Measurements from ENCODE around the gene SYNE2. TPM values are rescaled to one million over a fixed set of nuclear protein-coding genes. Genes with fewer than 3 reads are reported as not detected.

Gene SYNE2
- total RNA-seq, 1 experiment from 2014 or later = 48.5 TPM

DNA sequence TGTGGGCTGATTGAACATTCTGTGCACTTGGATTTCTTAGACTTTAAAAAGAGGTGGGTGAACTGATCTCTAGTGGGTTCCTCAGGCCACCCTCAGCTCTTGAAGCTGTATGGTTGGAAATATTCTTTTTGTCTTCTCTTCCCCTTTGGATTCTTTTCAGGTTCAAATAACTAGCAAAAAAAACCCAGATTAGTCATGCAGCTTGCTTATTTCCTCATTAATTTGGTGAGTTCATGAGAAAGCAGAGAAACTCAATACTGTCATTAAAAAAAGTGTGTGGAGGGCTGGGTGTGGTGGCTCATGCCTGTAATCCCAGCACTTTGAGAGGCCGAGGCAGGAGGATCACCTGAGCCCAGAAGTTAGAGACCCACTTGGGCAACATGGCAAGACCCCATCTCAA, 258.0 kb downstream of the SYNE2 start:
- peaks cover 5% of the 10 kb centered on the region for H3K36me3 Mint-ChIP-seq (ENCODE audit: insufficient read depth, unreplicated experiment)
- DNase-seq = no peak
- no peaks in the 10 kb centered on the region for H3K27me3 Mint-ChIP-seq (ENCODE audit: insufficient read depth, unreplicated experiment)
- no peak overlapping the region for H3K4me3 Mint-ChIP-seq (ENCODE audit: unreplicated experiment)
- CTCF ChIA-PET = no interaction called here
- H3K27ac Mint-ChIP-seq (ENCODE audit: unreplicated experiment) = no peak overlapping the region
- TF ChIP-seq, protein P1, sequence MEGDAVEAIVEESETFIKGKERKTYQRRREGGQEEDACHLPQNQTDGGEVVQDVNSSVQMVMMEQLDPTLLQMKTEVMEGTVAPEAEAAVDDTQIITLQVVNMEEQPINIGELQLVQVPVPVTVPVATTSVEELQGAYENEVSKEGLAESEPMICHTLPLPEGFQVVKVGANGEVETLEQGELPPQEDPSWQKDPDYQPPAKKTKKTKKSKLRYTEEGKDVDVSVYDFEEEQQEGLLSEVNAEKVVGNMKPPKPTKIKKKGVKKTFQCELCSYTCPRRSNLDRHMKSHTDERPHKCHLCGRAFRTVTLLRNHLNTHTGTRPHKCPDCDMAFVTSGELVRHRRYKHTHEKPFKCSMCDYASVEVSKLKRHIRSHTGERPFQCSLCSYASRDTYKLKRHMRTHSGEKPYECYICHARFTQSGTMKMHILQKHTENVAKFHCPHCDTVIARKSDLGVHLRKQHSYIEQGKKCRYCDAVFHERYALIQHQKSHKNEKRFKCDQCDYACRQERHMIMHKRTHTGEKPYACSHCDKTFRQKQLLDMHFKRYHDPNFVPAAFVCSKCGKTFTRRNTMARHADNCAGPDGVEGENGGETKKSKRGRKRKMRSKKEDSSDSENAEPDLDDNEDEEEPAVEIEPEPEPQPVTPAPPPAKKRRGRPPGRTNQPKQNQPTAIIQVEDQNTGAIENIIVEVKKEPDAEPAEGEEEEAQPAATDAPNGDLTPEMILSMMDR (IDR thresholded peaks at IDR 0.05; ENCODE audit: insufficient read depth in 1 of 2, low read depth in 1 of 2, low read length in 1 of 2, severe bottlenecking in 1 of 2, unreplicated experiment in 1 of 2) = no peak
- Histone ChIP-seq H3K36me3 (ENCODE audit: control insufficient read depth, insufficient read depth, low read length) (peaks cover 2% of the 10 kb centered on the region; the same call in 1 of the 2 replicates), H3K9me3 (no peaks in the 10 kb centered on the region), H3K4me3 (ENCODE audit: low read depth, low read length) (no peak overlapping the region), H3K27me3 (replicated peaks; ENCODE audit: control insufficient read depth, insufficient read depth, low read length) (no peaks in the 10 kb centered on the region), H3K4me1 (no peaks in the 10 kb centered on the region; the same call in 1 of the 2 replicates)
- POLR2A ChIA-PET = no interaction called here
- no peaks in the 10 kb centered on the region for H3K4me1 Mint-ChIP-seq (ENCODE audit: low read depth, unreplicated experiment)
- H3K9me3 Mint-ChIP-seq (ENCODE audit: unreplicated experiment) = no peaks in the 10 kb centered on the region
- intact Hi-C loops (cut with micrococcal nuclease; ENCODE audit: unreplicated experiment) = no loop called here
- no TSS peak for BruUV-seq (replicated peaks)

DNA sequence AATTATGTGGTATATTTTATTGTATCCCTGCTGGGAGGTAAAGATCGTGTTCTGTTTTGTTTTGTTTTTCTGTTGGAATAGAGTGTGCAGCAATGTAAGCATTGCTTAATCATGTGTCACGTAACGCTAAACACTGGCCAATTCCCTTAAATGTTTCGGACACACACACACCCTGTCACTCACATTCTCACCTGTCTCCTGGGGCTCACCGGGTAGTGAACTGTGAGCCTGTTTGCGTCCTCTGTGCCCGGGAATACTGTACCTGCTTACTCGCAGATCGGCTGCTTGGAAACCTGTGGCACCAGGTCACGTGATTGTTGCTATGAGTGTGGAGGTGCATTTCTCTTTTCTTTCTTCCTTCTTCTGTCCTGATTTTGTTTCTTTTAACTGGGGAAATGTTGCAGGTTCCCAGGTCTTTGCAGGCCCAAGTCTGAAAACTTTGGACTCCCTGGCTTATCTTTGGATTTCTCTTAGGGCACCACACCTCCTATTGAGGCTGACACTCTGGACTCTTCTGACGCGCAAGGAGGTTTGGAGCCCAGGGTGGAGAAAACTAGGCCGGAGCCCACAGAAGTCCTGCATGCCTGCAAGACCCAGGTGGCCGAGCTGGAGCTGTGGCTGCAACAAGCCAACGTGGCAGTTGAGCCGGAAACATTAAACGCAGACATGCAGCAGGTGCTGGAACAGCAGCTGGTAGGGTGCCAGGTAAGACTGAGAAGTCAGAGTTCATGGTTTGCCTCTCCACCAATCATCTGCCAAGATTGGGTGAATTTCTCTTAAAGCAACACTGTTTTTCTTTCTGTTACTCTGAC, 260.3 kb downstream of the SYNE2 start:
- ChIA-PET CTCF (no interaction called here), POLR2A (no interaction called here)
- Histone ChIP-seq H3K36me3 (ENCODE audit: control insufficient read depth, insufficient read depth, low read length) (peaks cover 2% of the 10 kb centered on the region; the same call in 1 of the 2 replicates), H3K4me1 (no peaks in the 10 kb centered on the region; the same call in 1 of the 2 replicates), H3K9me3 (no peaks in the 10 kb centered on the region), H3K27me3 (replicated peaks; ENCODE audit: control insufficient read depth, insufficient read depth, low read length) (no peaks in the 10 kb centered on the region), H3K4me3 (ENCODE audit: low read depth, low read length) (no peak overlapping the region)
- intact Hi-C loops (cut with micrococcal nuclease; ENCODE audit: unreplicated experiment) = no loop called here
- BruUV-seq (replicated peaks) = no TSS peak
- DNase-seq = no peak
- Mint-ChIP-seq H3K27me3 (ENCODE audit: insufficient read depth, unreplicated experiment) (no peaks in the 10 kb centered on the region), H3K9me3 (ENCODE audit: unreplicated experiment) (no peaks in the 10 kb centered on the region), H3K4me1 (ENCODE audit: low read depth, unreplicated experiment) (no peaks in the 10 kb centered on the region), H3K4me3 (ENCODE audit: unreplicated experiment) (no peak overlapping the region), H3K36me3 (ENCODE audit: insufficient read depth, unreplicated experiment) (peaks cover 5% of the 10 kb centered on the region), H3K27ac (ENCODE audit: unreplicated experiment) (no peak overlapping the region)
- TF ChIP-seq, protein P1 (IDR thresholded peaks at IDR 0.05; ENCODE audit: insufficient read depth in 1 of 2, low read depth in 1 of 2, low read length in 1 of 2, severe bottlenecking in 1 of 2, unreplicated experiment in 1 of 2) = no peak

DNA sequence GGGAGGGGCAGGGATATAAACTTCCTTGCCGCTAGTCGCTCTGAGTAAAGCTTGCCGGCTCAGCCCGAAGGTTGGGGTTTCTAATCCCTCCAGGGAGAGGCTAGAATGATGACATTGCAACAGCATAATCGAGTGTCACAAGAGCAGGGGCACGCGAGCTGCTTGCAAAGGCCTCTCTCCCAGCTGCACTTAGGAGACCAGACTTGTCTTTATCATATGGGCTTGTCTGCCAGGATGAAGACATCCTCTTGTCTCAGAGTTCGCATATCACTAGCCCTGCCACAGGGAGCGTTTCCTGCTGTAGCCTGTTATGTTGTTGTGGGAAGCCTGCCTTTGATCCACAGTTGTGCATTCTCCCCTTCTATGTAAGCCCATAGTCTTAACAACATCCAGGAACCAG, 261.4 kb downstream of the SYNE2 start:
- ChIA-PET CTCF (interaction anchor here (1.0 kb wide), 1 partner anchor 189 kb away, joined by 3 read pairs; no protein-coding TSS in a partner anchor), POLR2A (no interaction called here)
- no TSS peak for BruUV-seq (replicated peaks)
- Mint-ChIP-seq H3K27ac (ENCODE audit: unreplicated experiment) (no peak overlapping the region), H3K27me3 (ENCODE audit: insufficient read depth, unreplicated experiment) (no peaks in the 10 kb centered on the region), H3K4me3 (ENCODE audit: unreplicated experiment) (no peak overlapping the region), H3K36me3 (ENCODE audit: insufficient read depth, unreplicated experiment) (peaks cover 5% of the 10 kb centered on the region), H3K9me3 (ENCODE audit: unreplicated experiment) (no peaks in the 10 kb centered on the region), H3K4me1 (ENCODE audit: low read depth, unreplicated experiment) (no peaks in the 10 kb centered on the region)
- Histone ChIP-seq H3K36me3 (ENCODE audit: control insufficient read depth, insufficient read depth, low read length) (peaks cover 2% of the 10 kb centered on the region; the same call in 1 of the 2 replicates), H3K27me3 (replicated peaks; ENCODE audit: control insufficient read depth, insufficient read depth, low read length) (no peaks in the 10 kb centered on the region), H3K4me1 (peaks cover 3% of the 10 kb centered on the region; the same call in 1 of the 2 replicates), H3K4me3 (ENCODE audit: low read depth, low read length) (no peak overlapping the region), H3K9me3 (no peaks in the 10 kb centered on the region)
- no peak for DNase-seq
- intact Hi-C loops (cut with micrococcal nuclease; ENCODE audit: unreplicated experiment) = no loop called here
- TF ChIP-seq, protein P1 (IDR thresholded peaks at IDR 0.05; ENCODE audit: insufficient read depth in 1 of 2, low read depth in 1 of 2, low read length in 1 of 2, severe bottlenecking in 1 of 2, unreplicated experiment in 1 of 2) = no peak

Data from Caco-2 (cell line).